HG03039 (cell line): ENCODE results near the gene SH3BP5.
A peak's percentile ranks its signal among the peaks of the same experiment; 100 is the strongest.

Experiments used
- ATAC-seq: cut with Tn5 transposase; IDR thresholded peaks from one replicate; pipeline ENCODE4 v1.9.1; 2021; ENCODE audit warnings: mild to moderate bottlenecking, moderate library complexity; ENCODE audit not compliant: unreplicated experiment

The SH3BP5 gene

DNA sequence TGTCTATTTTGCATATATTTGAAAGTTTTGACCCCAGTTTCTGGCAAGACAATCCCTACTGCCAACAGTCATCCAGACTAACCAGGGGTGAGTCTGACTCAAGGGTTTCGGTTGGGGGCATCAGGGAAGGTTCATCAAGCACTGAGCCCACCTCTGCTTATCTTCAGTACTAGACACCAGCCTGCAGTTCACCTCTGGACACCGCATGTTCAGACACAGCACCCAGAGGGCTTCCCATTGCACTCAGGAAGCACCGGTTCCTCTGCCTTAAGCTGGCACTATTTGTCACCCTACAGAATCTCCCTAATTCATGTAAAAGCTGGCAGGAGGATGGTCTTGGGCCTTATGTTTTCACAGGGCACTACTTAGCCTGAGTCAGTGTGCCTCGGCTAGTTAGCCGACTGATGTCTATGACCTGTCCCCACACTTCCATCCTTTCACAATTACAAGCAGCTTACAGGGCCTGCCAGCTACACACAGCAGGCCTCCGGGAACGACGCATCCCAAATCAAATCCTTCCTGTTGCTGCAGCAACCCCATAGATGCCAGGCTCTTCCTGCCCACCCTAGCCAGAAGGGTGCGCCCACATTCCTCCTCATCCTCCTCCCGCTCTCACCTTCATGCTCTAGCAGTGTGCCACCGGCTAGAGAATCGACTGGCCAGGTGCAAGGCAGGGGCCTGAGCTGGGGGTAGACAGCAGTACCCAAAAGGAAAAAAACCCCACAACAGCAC, 52.5 kb downstream of the SH3BP5 start:
- ATAC-seq = no peak

DNA sequence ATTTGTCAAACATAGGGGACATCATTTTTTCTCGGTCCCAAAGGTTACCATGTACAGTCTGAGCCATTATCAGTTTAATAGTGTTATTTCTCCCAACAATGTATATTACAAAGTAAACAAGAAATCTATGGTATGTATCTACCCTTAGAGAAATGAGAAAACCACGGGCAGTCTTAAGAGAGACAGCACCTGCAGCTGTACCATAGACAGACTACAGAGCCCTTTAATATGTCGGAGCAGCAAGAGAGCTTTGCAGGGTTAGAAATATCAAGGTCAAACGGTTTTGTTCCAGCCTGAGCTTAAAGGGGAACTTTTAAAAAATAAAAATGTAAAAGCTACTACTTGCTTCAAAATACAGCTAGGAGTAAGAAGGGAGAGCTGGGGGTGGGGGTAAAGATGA, 53.2 kb downstream of the SH3BP5 start:
- no peak for ATAC-seq

GRCh38 chr3:15277861-15278500, 54.4 kb downstream of the SH3BP5 start:
- ATAC-seq = no peak

DNA sequence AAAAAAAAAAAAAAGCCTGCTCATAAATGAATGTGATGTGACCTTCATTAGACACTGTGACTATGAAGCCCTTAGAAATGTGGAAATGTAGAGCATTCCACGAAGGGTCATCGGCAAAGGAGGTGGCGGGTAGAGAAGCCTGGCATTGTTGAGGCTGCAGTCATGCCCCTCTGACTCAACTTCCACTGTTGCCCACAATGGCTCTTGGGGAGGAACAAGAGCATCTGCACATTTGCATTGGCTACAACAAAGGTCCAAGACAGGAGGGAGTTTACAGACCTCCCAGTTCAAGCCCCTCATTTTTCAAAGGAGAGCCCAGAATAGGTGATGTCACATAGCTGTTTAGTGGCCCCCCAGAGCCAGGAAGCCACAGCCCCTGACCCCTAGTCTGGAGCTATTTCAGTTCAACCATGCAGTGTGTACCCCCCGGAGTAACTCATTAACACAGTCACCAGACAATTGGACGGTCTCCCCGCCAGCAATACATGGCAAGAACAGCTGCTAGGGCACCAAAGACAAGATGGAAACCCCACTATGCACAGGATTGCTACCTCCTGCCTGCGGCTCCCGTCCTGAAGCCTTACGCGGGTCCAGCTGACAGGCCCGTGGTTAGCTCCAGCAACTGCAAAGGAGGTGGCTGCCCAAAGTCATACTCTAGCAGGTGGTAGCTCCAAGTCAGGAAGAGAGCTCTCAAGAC, 56.2 kb downstream of the SH3BP5 start:
- no peak for ATAC-seq

GRCh38 chr3:15273227-15273626, 59.2 kb downstream of the SH3BP5 start:
- no peak for ATAC-seq

- ATAC-seq = no peak
Measured at GRCh38 chr3:15272426-15273196, 59.8 kb downstream of the SH3BP5 start.

- peak; percentile 59 for ATAC-seq
Measured at GRCh38 chr3:15271785-15272381, 60.5 kb downstream of the SH3BP5 start.

DNA sequence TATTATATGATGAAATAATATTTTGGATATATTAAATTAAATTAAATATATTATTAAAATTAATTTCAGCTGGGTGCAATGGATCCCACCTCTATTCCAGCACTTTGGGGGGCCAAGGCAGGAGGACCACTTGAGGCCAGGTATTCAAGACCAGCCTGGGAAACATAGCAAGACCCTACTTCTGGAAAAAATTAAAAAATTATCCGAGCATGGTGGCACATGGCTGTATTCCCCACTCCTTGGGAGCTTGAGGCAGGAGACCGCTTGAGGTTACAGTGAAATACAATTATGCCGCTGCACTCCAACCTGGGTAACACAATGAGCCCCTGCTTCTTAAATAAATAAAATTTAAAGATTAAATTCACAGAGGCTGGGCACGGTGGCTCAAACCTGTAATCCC, 61.4 kb downstream of the SH3BP5 start:
- no peak for ATAC-seq

GRCh38 chr3:15269091-15269989, 63.0 kb downstream of the SH3BP5 start:
- peak; percentile 38 for ATAC-seq

DNA sequence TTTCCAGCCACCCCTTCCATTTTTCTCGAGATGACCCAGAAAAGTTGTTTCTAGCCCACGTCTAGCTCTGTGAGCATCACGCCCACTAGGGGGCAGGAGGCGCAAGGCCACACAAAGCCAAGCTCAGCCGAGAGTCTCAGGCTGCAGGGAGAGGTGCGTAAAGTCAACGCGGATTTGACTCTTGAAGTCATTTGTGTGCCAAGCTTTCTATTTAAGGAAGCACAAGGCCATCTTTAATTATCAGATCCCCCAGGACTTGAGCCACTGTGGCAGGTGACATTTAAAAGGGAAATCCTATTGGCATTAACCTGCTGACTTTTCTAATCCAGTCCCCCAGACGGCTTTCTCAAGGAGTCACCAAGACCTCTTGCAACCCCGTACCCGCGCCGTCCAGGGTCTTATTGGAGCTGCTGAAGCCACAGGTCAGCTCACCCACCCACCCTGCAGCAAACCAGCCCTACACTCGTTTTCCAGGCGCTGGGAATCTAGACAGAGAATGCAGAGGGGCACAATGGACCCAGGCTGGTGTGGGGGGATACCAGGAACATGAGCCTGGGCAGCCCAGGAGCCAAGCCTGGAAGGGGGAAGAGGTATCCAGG, 64.3 kb downstream of the SH3BP5 start:
- ATAC-seq = no peak

- no peak for ATAC-seq
Measured at GRCh38 chr3:15267502-15267901, 64.9 kb downstream of the SH3BP5 start.

DNA sequence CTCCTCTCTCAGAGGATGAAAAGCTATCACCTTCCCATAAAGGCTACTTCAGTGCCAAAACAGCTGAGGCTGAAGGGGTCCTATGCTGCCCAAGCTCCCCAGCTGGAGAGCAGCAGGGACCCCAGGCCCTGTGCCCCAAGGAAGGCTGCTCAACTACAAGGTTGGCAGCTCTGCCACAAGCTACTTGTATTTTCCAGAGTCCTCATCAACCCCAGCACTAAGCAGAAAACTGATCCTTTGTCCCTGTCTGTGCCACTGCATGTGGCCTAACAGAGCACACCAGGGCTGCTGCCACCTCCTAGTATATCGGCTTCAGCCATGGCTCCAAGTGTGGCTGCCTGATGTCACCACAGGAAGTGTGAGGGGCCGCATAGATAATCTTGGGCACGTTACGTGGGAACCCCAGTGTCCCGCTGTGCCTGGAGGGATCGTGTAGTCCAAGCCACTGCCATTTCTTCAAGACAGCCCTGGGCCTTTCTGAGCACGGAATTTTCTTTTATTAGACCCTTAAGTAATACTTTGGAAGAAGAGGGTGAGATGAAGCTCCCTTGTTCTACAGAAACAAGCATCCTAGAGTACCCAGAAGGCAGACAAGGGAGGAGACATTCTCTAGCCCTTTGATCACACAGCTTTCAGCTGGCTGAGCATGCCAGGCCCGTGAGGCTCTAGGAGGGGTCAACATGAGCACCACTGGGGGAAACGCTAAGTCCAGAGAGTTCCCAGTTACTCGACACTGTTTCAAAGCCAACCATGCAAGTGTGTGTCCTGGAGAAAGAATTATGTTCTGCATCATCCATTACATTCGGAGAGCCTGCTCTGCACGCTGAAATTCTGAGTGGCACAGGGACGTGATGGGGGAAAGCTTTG, 65.6 kb downstream of the SH3BP5 start:
- no peak for ATAC-seq

DNA sequence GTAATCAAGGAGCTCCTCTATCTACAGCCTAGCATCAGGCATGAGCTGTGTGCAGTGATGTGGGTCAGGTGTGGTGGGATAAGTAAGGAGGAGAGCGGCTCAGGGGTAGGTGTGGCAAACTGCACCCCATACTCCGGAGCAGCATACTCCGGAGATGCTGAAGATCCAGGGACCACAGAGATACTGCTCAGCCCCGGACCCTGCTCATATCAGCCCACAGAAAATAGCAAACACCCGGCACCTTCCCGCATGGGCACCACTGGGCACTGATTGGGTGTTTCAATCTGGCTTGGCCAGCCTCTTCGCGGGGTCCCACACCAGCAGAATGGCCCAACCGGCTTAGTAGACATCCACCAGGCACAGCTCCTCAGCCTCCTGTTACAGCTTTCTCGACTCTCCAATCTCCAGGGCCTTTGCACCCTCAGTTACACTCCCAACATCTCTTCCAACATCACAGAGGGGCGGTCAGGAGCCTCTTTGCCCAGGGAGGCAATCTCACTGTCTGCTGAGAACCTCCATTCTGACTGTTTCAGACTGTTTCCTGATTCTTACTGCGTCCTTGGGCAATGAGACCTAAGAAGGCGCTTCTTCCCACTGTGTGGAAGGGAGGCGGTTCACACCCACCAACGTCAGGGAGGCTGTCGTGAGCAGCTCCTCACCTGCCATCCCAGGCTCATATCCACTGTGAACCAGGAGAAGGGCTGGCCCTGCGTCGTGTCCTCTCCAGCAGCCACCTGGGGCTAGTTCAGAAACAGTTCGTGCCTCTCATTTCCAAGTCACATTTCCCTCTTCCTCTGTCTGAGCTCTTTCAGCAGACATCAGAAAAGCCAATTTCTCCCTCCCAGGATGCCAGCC, 66.5 kb downstream of the SH3BP5 start:
- no peak for ATAC-seq

GRCh38 chr3:15264486-15264885, 67.9 kb downstream of the SH3BP5 start:
- no peak for ATAC-seq

GRCh38 chr3:15263926-15264325, 68.5 kb downstream of the SH3BP5 start:
- no peak for ATAC-seq

DNA sequence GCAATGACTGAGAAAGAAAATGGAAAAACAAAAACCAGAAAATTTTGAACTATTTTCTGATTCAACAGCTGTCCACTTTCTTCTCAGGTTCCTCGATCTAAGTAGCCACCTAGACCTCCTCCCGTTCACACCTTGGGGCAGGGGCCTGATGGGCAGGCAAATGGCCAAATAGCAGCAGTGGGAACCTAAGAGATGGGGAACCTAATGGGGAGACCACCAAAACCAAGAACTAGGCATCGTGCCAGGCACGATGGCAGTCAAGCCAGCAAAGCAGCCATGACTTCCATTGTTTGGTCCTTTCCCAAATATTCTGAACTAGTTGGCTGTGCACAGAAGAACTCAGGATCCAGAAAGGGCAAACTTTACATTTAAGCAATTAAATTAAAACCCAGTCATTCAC, 69.3 kb downstream of the SH3BP5 start:
- no peak for ATAC-seq

GRCh38 chr3:15262021-15262420, 70.4 kb downstream of the SH3BP5 start:
- ATAC-seq = no peak

DNA sequence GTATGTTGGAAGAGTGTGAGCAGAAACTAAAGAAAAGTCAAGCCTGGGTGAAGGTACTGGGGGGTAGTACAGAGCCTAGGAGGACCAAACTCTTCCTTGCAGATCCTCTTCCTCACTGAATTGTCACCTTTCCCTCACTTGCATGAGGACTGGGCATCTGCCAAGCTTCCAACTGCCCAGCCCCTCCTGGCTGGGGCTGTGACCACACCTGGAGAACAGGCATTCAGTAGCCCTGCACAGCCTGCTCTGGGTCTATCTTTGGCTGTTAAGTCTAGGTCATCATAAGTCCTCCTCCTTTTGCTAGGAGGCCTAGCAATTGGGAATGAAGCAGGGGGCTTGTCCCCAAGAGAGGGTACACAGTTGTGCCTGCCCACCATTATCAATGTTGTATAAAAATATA, 71.1 kb downstream of the SH3BP5 start:
- ATAC-seq = no peak
